Islet precursor cell (in vitro differentiated cells): ENCODE data around the gene TMEM52B.
"Not testable (repeated sequence)": the region's sequence is repeated elsewhere in the genome, so short reads cannot be mapped to it uniquely, and the experiment has no call there.

Source experiments
- DNase-seq: peaks from one replicate; pipeline ENCODE4 v3.0.0-alpha.2; 2018

The TMEM52B gene

GRCh38 chr12:10171973-10172728 lies 6.7 kb upstream of the TMEM52B start, which contains the start of gene OLR1:
OLR1 (minus strand) TSS chr12:10172132; CDS start chr12:10172077, 55 bp downstream.
- DNase-seq = no peak

DNA sequence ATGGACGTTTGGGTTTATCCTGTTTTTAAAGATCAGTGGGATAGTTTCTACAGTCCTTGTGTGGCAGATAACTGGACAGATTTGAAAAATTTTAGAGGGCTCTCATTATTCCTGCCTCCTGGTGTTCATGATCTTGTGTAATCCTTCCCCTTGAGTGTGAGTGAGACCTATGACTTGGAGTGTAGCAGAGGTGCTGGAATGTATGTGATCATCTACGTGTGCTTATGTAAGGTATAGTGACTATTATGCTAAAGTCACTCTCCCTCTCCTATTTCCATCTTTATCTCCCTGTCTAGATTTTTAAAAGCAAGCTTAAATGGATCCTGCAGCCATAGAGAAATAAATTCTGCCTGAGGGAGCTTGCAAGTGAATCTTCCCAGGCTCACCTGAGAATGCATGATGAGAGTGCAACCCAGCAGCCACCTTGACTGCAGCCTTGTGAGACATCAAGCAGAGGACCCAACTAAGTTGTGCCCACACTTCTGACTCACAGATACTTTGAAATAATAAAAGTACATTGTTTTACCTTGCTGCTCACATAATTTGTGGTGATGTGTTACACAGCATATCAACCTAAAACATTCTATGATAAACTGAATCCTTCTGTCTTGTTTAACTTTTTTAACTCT lies 3.7 kb upstream of the TMEM52B start:
- no peak for DNase-seq

DNA sequence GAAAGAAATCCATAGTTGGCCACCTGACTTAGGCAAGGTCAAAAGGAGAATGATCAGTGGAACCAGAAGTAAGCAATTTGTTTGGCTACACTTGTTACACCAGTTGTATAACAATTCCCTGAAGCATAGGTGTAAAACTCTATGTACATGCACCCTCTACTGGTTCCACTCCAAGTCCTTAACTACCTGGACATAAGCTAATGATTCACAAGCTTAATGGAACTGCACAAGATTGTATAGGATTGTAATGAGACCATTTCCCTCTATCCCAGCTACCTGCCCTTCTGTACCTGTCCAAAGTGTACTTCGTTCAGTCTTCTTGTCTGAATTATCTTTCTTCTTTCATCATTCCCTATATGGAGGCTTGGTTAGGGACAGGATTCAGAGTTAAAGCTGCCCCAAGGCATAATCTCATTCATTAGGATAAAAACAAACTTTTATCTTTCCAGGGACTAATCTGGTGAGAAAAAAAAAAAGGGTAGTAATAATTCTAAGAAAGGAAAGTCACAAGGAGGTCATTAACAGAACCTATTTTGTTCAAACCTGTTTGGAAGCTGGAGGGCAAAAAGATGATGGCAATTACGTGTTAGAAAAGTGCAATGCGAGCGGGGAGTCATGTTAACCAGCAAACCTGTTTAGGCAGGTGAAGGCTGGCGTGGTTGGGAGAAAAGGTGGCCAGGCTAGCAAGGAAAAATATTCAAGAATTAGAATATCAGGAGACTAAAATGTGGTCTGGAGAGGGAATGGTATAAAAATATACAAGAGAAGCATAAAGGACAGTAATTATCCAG lies 2.8 kb upstream of the TMEM52B start:
- DNase-seq = no peak

DNA sequence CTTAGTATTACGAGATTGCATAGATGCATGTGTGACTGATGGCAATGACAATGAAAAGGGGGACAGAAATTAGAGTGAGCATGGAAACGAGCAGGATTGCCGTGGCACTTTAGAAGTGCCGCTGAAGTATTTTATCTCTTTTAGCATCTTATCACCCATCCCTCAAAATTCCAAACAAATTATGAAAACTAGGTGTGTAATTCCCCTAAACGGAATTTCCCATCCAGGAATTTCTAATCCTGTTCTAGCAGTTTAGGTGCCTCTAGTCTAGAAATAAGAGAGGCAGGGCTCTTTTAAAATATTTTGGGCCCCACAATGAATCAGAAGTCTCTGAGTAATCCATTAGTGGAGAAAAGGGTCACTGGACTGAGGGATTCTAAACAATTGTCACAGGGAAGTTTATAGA lies 947 bp downstream of the TMEM52B start:
- DNase-seq = no peak

GRCh38 chr12:10182354-10183049 lies 3.7 kb downstream of the TMEM52B start:
- no peak for DNase-seq

DNA sequence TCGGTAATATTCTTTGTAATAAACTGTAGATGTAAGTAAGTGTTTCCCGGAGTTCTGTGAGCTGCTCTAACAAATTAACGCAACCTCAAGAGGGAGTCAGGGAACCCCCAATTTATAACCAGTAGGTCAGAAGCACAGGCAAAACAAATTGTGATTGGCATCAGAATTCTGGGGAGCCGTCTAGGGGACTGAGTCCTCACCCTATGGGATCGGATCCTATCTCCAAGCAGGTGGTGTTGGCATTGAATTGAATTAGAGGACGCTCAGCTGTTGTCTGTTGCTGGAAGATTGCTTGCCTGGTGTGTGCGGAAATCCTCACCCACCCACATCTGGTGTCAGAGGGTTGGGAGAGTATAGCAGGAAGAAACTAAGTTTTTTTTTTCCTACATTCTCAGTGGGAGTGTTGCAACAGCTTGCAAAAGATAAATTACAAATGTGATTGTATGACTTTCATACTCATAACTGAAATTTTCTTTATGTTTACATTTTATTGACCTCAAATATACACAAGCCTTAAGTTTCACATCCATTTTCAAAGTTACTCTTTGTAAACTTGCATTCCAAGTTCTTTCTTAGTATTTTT lies 5.5 kb downstream of the TMEM52B start:
- DNase-seq = no peak

GRCh38 chr12:10186299-10186698 lies 7.5 kb downstream of the TMEM52B start:
- no peak for DNase-seq

DNA sequence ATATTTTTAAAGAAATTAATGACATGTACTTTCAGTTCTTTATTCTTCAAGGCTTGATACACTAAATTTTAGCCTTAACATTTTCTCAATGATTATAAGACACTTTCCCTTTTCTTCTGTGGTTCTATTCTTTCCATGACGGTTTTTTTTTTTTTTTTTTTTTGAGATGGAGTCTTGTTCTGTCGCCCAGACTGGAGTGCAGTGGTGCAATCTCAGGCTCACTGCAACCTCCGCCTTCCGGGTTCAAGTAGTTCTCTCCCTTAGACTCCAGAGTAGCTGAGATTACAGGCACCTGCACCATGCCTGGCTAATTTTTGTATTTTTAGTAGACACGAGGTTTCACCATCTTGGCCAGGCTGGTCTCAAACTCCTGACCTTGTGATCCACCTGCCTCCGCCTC lies 8.1 kb downstream of the TMEM52B start:
- not testable (repeated sequence) for DNase-seq

GRCh38 chr12:10189653-10190052 lies 10.8 kb downstream of the TMEM52B start:
- DNase-seq = peak; percentile 85

GRCh38 chr12:10190558-10191388 lies 11.9 kb downstream of the TMEM52B start:
- DNase-seq = peak; percentile 92

- DNase-seq = peak; percentile 82
Measured at GRCh38 chr12:10191865-10192264, 13.0 kb downstream of the TMEM52B start.

- DNase-seq = peak; percentile 84
Measured at GRCh38 chr12:10194160-10194670, 15.4 kb downstream of the TMEM52B start.

GRCh38 chr12:10196210-10196609 lies 17.4 kb downstream of the TMEM52B start:
- DNase-seq = no peak

- peak; percentile 16 for DNase-seq
Measured at GRCh38 chr12:10197879-10198278, 19.0 kb downstream of the TMEM52B start.

DNA sequence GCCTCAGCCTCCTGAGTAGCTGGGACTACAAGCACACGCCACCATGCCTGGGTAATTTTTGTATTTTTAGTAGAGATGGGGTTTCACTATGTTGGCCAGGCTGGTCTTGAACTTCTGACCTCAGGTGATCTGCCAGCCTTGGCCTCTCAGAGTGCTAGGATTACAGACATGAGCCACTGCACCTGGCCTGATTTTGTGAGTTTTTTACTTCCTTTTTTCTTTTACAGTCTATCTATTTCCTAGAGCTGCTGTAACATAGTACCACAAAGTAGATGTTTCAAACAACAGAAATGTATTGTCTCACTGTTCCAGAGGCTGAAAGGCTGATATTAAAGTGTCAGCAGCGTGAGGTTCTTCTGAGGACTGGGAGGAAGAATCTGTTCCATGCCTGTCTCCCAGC lies 25.7 kb downstream of the TMEM52B start:
- peak; percentile 18 for DNase-seq

GRCh38 chr12:10205220-10205807 lies 26.5 kb downstream of the TMEM52B start:
- DNase-seq = peak; percentile 68

DNA sequence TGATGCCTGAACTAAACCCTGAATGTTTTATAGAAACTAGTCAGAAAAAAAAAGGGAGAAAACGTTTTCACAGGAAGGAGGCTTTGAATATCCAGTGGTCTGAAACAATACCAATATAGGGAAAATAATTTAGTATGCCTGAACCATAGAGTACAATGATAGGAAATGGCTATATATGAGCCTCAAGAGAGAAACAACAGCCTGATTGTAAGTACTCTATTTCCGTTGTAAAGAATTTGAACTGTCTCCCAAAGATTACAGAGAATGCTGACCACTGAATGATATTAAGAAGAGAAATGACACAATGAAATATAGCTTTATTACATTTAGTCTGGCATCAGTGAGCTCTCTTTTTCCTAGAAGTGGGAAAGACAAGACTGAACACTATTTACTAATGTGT lies 28.3 kb downstream of the TMEM52B start:
- no peak for DNase-seq

DNA sequence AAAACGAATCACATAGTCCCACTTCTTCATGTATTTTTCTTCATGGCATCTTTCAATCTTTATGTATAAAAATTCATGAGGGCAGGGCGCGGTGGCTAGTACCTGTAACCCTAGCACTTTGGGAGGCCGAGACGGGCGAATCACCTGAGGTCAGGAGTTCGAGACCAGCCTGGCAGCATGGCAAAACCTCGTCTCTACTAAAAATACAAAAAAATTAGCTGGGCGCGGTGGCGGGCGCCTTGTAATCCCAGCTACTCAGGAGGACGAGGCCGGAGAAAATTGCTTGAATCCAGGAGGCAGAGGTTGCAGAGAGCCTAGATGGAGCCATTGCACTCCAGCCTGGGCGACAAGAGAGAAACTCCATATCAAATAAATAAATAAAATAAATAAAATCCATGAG lies 31.4 kb downstream of the TMEM52B start:
- peak; percentile 40 for DNase-seq

- peak; percentile 48 for DNase-seq
Measured at GRCh38 chr12:10211101-10211939, 32.5 kb downstream of the TMEM52B start.
